Subcutaneous adipose tissue (tissue), 4 donors: ENCODE data around the gene PIK3CD. TPM values are rescaled to one million over a fixed set of nuclear protein-coding genes. Genes with fewer than 3 reads are reported as not detected.

Experiments used
- total RNA-seq, 4 donors: library from RNA; depleted of rRNA; stranded (reverse); fragments of >200 nt; gene quantifications; one replicate each; pipeline ENCODE4 v1.1.0, GENCODE V29; 2016
- TF ChIP-seq, protein P1 (sequence below): fragments of 450-650 bp; IDR thresholded peaks from one replicate; pipeline ENCODE4 v1.5.1; 2016; ENCODE audit warnings: low read depth, mild to moderate bottlenecking, control low read depth, antibody characterized with exemption, moderate library complexity

PIK3CD gene
- total RNA-seq, 4 donors from 2014 or later = 4.7 to 13.9 (median 10.3) TPM

DNA sequence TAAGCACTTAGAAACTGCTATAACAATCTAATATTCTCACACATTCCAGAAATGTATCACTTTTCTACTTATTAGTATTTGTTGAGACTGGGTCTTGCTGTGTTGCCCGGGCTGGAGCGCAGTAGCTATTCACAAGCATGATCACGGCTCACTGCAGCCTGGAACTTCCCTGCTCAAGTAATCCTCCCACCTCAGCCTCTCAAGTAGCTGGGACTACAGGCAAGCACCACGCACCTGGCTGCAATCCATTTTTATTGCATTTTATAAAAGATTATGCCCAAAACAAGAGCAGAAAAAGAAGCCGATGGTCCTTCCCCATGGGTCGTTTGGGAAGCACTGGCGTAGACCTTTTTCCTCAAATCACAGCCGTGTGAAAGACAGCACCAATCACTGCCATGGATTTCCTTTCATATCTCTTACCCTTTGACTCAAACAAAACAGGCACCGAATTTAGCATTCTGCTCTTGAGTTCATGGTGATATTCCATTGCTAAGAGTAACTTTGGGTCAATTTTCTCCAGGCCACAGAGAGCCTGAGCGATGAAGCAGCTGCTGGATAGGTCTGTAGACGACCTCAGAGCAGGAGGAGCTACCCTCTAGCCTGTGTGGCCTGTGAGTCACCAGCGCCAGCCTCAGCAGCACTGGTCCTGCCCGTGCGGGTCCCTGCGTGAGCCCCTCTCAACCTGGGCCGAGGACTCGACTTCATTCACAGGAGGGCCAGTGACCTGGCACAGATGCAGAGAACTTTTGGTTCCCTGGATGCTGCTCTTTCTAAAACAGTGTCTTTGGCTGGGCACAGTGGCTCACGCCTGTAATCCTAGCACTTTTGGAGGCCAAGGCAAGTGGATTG is 80.8 kb downstream of the PIK3CD start:
- TF ChIP-seq, protein P1, sequence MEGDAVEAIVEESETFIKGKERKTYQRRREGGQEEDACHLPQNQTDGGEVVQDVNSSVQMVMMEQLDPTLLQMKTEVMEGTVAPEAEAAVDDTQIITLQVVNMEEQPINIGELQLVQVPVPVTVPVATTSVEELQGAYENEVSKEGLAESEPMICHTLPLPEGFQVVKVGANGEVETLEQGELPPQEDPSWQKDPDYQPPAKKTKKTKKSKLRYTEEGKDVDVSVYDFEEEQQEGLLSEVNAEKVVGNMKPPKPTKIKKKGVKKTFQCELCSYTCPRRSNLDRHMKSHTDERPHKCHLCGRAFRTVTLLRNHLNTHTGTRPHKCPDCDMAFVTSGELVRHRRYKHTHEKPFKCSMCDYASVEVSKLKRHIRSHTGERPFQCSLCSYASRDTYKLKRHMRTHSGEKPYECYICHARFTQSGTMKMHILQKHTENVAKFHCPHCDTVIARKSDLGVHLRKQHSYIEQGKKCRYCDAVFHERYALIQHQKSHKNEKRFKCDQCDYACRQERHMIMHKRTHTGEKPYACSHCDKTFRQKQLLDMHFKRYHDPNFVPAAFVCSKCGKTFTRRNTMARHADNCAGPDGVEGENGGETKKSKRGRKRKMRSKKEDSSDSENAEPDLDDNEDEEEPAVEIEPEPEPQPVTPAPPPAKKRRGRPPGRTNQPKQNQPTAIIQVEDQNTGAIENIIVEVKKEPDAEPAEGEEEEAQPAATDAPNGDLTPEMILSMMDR = no peak

DNA sequence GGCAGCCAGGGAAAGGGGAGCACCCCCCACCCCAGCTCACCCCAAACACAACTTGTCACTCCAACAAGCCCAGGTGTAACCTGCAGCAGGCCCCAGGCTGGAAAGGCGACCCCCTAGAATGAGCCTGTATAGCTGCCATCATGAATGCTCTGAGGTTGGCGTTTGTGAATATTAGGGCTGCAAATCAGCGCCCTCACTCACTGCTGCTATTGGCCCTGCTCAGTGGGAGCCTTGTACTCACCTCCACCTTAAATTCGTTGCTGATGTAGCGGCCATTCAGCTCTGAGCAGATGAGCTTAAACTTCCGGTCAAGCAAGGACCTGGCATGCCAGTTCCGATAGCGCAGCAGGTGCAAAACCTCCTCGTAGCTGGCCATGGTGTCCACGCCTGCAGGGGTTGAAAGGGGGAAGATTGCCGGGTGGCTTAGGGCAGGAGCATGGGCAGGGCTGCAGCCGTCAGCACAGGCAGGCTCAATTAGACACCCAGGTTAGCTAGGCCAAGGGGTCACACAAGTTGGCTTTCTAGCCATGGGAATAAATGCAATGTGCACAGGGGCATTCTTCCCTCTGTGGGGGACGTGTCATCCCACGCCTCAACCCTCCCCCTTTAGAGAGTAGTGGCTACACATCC is 81.7 kb downstream of the PIK3CD start:
- TF ChIP-seq, protein P1 = no peak

DNA sequence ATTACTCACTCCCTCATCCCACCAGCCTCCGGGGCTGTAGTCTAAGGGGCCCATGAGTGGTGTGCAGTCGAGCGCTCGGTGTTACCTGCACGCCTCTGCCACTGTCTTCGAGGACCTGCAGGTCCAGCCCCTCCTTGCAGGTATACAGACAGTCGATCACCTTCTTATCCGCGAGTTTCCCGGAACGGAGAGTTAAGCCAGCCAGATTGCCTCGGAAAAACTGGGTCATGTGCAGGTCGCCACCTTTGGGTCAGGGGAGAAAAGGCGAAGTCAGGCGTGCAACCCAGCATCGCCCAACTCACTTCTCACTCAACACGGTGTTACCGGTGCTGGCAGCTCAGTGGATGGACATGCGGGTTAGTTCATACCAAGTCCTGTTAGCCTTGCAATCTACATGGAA is 84.3 kb downstream of the PIK3CD start:
- TF ChIP-seq, protein P1 = no peak

DNA sequence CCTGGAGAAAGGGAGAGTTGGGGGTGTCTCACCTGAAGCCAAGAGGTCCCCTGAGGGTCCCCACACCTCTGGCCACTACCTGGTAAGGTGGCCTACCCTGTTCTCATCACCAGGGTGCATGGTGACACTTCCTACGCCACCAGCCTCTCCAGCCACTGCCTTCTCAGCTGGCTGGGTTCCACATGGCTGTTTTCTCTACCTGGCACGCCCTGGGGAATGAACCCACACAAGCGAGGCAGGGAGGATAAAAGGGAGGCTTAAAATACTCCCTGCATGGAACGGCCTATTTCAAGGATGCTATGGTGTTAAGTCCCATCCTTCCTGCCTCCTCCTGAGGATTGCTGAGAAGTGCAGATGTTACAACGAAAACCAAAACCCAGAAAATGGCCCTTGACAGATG is 84.7 kb downstream of the PIK3CD start:
- TF ChIP-seq, protein P1 = no peak

DNA sequence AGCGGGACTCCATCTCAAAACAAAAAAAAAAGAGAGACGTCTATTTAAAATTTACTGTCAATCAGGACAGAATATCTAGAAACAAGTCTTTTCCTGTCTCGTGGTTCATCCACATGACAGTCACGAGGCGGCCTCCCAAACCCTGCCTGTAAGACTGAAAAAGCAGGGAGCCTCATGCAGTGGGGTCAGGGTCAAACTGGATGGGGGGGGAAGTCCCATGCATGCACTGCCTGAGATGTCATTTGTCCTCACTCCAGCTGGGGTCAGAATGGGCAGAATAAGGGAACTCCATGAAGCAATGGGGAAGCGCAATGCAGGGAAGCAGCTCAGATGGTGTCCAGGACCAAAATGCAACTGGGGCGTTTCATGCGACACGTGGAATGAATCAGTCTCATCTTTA is 85.5 kb downstream of the PIK3CD start:
- TF ChIP-seq, protein P1 = no peak

DNA sequence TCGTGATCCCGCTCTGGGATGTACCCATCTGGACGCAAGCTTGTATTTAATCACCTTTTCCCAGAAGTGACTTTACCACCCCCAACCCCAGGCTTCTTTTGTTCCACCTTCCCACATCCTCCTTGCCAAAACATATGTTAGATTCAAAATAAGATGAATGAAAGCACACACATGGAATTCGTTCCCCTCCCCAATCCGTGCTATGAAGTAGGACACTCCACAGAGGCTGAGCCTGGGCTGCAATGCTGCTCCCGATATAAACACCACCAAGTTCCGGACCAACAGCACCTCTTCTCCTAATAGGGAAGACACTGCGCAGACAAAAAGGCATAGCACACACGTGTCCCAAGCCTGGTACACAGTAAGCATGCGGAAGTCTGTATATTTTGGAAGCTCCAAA is 86.1 kb downstream of the PIK3CD start:
- TF ChIP-seq, protein P1 = no peak

DNA sequence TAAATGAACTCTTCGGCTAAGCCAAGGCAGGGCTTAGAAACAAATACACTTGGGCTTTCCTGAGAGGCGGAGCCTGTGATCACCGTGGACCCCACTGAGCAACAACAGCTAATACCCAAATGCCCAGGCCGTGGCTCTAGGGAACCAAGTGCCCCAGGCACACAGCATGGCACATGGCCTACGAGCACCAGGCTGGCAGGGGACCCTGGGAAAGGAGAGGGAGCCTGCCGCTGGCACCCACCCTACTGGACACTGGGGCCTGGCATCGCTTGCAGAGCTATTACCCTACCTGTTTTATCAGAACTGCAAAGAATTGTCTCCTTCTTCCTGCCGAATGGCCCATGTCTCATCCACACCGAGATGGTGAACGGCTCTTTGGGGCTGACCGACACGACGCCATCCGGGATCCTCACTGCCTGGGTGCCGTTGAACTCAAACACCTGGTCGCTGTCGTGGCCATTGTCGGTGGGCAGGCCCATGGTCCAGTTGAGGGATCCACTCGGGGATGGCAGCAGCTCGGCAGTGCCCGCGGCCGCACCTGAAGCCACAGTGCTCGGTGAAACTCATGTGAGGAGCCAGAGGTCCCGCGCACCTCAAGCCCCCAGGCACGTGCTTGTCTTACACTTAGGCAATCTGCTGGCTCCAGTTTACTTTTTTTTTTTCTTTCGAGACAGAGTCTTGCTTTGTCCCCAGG is 92.7 kb downstream of the PIK3CD start:
- TF ChIP-seq, protein P1 = no peak
